ENCODE measurements around the gene PNMA3. TPM values are rescaled to one million over a fixed set of nuclear protein-coding genes. Genes with fewer than 3 reads are reported as not detected.

The PNMA3 gene
- total and polyA plus RNA-seq, 2 experiments from 2014 or later: 2.5 to 8.5 TPM

DNA sequence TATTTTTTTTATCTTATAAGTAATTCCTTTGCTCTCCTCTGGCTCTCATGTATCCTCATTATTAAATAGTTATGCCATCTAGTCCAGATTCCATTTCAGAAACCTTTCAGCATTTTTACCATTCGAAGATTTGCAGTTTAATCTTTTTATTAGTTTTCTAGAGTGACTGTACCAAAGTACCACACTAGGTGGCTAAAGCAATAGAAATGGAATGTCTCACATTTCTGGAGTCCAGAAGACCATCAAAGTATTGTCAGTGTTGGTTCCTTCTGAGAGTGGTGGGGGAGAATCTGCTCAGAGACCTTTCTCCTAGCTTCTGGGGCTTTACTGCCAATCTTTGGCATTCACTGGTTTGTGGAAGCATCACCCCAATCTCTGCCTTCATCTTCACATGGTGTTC is 3.7 kb upstream of the PNMA3 start:
- Histone ChIP-seq H3K27ac (ENCODE audit: low read depth) (no peak overlapping the region), H3K4me1 (ENCODE audit: insufficient read depth) (no peaks in the 10 kb centered on the region; the same call in 1 of the 2 replicates), H3K4me3 (no peak overlapping the region), H2AFZ (no peak overlapping the region), H4K20me1 (replicated peaks; ENCODE audit: insufficient read depth) (no peaks in the 10 kb centered on the region), H3K27me3 (ENCODE audit: insufficient read depth) (peaks cover 14% of the 10 kb centered on the region; the same call in 1 of the 2 replicates), H3K9me2 (ENCODE audit: insufficient read depth) (no peaks in the 10 kb centered on the region), H3K36me3 (ENCODE audit: insufficient read depth) (no peaks in the 10 kb centered on the region), H3K79me2 (replicated peaks; ENCODE audit: insufficient read depth) (no peaks in the 10 kb centered on the region), H3F3A (replicated peaks; ENCODE audit: low read depth) (no peaks in the 10 kb centered on the region), H3K4me2 (no peak overlapping the region)
- no peak for DNase-seq (ENCODE audit: low spot score)
- Mint-ChIP-seq H3K4me3 (no peak overlapping the region), H3K36me3 (ENCODE audit: low read depth) (peaks cover 6% of the 10 kb centered on the region; the same call in 2 of the 3 replicates), H3K9me3 (peaks cover 20% of the 10 kb centered on the region), H3K27me3 (ENCODE audit: insufficient read depth, low read depth, poor library complexity) (peaks cover 7% of the 10 kb centered on the region), H3K4me1 (peaks cover 3% of the 10 kb centered on the region; the same call in 2 of the 3 replicates), H3K27ac (no peak overlapping the region)
- ATAC-seq: no peak
- TF ChIP-seq CREB1 (CRISPR knock-in tag; IDR thresholded peaks at IDR 0.05; ENCODE audit: low read depth) (no peak), JUNB (IDR thresholded peaks at IDR 0.05; ENCODE audit: unreplicated experiment) (no peak), NANOG (IDR thresholded peaks at IDR 0.05; ENCODE audit: borderline replicate concordance) (no peak), POLR2AphosphoS5 (IDR thresholded peaks at IDR 0.05; ENCODE audit: low read depth) (no peak), REST (IDR thresholded peaks at IDR 0.05; ENCODE audit: unreplicated experiment) (no peak), ZNF114 (CRISPR knock-in tag; IDR thresholded peaks at IDR 0.05) (no peak), ETS1 (IDR thresholded peaks at IDR 0.05) (no peak), EZH2phosphoT487 (IDR thresholded peaks at IDR 0.05; ENCODE audit: unreplicated experiment) (no peak), STAT1 (IDR thresholded peaks at IDR 0.05; ENCODE audit: unreplicated experiment) (no peak), EZH2 (IDR thresholded peaks at IDR 0.05; ENCODE audit: low read depth, unreplicated experiment) (no peak), ZNF331 (CRISPR knock-in tag; IDR thresholded peaks at IDR 0.05; ENCODE audit: low read depth) (no peak), CTCF (conservative IDR thresholded peaks at IDR 0.05; ENCODE audit: low read depth in 2 of 2) (no peak)
- TF ChIP-seq, protein P1, sequence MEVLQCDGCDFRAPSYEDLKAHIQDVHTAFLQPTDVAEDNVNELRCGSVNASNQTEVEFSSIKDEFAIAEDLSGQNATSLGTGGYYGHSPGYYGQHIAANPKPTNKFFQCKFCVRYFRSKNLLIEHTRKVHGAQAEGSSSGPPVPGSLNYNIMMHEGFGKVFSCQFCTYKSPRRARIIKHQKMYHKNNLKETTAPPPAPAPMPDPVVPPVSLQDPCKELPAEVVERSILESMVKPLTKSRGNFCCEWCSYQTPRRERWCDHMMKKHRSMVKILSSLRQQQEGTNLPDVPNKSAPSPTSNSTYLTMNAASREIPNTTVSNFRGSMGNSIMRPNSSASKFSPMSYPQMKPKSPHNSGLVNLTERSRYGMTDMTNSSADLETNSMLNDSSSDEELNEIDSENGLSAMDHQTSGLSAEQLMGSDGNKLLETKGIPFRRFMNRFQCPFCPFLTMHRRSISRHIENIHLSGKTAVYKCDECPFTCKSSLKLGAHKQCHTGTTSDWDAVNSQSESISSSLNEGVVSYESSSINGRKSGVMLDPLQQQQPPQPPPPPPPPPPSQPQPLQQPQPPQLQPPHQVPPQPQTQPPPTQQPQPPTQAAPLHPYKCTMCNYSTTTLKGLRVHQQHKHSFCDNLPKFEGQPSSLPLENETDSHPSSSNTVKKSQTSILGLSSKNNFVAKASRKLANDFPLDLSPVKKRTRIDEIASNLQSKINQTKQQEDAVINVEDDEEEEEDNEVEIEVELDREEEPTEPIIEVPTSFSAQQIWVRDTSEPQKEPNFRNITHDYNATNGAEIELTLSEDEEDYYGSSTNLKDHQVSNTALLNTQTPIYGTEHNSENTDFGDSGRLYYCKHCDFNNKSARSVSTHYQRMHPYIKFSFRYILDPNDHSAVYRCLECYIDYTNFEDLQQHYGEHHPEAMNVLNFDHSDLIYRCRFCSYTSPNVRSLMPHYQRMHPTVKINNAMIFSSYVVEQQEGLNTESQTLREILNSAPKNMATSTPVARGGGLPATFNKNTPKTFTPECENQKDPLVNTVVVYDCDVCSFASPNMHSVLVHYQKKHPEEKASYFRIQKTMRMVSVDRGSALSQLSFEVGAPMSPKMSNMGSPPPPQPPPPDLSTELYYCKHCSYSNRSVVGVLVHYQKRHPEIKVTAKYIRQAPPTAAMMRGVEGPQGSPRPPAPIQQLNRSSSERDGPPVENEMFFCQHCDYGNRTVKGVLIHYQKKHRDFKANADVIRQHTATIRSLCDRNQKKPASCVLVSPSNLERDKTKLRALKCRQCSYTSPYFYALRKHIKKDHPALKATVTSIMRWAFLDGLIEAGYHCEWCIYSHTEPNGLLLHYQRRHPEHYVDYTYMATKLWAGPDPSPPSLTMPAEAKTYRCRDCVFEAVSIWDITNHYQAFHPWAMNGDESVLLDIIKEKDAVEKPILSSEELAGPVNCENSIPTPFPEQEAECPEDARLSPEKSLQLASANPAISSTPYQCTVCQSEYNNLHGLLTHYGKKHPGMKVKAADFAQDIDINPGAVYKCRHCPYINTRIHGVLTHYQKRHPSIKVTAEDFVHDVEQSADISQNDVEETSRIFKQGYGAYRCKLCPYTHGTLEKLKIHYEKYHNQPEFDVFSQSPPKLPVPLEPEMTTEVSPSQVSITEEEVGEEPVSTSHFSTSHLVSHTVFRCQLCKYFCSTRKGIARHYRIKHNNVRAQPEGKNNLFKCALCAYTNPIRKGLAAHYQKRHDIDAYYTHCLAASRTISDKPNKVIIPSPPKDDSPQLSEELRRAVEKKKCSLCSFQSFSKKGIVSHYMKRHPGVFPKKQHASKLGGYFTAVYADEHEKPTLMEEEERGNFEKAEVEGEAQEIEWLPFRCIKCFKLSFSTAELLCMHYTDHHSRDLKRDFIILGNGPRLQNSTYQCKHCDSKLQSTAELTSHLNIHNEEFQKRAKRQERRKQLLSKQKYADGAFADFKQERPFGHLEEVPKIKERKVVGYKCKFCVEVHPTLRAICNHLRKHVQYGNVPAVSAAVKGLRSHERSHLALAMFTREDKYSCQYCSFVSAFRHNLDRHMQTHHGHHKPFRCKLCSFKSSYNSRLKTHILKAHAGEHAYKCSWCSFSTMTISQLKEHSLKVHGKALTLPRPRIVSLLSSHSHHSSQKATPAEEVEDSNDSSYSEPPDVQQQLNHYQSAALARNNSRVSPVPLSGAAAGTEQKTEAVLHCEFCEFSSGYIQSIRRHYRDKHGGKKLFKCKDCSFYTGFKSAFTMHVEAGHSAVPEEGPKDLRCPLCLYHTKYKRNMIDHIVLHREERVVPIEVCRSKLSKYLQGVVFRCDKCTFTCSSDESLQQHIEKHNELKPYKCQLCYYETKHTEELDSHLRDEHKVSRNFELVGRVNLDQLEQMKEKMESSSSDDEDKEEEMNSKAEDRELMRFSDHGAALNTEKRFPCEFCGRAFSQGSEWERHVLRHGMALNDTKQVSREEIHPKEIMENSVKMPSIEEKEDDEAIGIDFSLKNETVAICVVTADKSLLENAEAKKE (CRISPR knock-in tag; IDR thresholded peaks at IDR 0.05): no peak

Measured in GM23338 (cell line).